ENCODE measurements around the gene TIGAR. TPM values are rescaled to one million over a fixed set of nuclear protein-coding genes. Genes with fewer than 3 reads are reported as not detected.

The TIGAR gene
- total and polyA plus RNA-seq, 2 donors (not counting 1 experiment from before 2014, with no cell fraction given) = 2.3 to 6.6 TPM

GRCh38 chr12:4274396-4275015 lies 46.5 kb upstream of the TIGAR start:
- H3K36me3 ChIP-seq (replicated peaks in 1 of 2; ENCODE audit: control extremely low read depth in 1 of 2, control insufficient read depth in 1 of 2, extremely low read depth in 1 of 2, insufficient read depth in 2 of 2, low read length in 1 of 2) = peaks cover 2 to 26% of the 10 kb centered on the region in 2 experiments
- WGBS (ENCODE audit: insufficient coverage) = 2% methylated on average over 27 of the region's 42 CpGs
- H3K27ac Mint-ChIP-seq = peak overlapping the region; percentile 80
- no peaks in the 10 kb centered on the region for H3K27me3 Mint-ChIP-seq
- peak; percentile 62 for DNase-seq
- H3K4me1 Mint-ChIP-seq = peaks cover 38% of the 10 kb centered on the region
- ATAC-seq (ENCODE audit: low read depth) = no peak
- H3K9me3 Mint-ChIP-seq (ENCODE audit: insufficient read depth) = no peaks in the 10 kb centered on the region
- TF ChIP-seq CTCF (IDR thresholded peaks at IDR 0.05) (no peak), EZH2 (IDR thresholded peaks at IDR 0.05; ENCODE audit: borderline replicate concordance, insufficient read depth, low read depth, low read length, poor library complexity, severe bottlenecking) (no peak)
- H3K9me3 ChIP-seq (ENCODE audit: control extremely low read depth in 1 of 3, control insufficient read depth in 2 of 3, insufficient read depth in 1 of 3, low read length in 2 of 3) = no peaks in the 10 kb centered on the region
- H3K4me1 ChIP-seq (ENCODE audit: control insufficient read depth in 2 of 2, insufficient read depth in 2 of 2, low read length in 2 of 2) = peaks cover 18 to 52% of the 10 kb centered on the region in 2 donors
- peak overlapping the region; percentile 58 to 99 for H3K27ac ChIP-seq (ENCODE audit: low read length in 2 of 2)
- peak overlapping the region; percentile 79 for H3K4me2 ChIP-seq (replicated peaks; ENCODE audit: low read depth, low read length, poor library complexity, severe bottlenecking)
- intact Hi-C loops (cut with micrococcal nuclease) = loop anchor here (10.0 kb wide), 1 partner anchor 970 kb away; no protein-coding TSS in a partner anchor
- peak overlapping the region; percentile 74 for H2AFZ ChIP-seq (ENCODE audit: insufficient read depth, low read depth, low read length, poor library complexity, severe bottlenecking)
- CTCF ChIA-PET = interaction anchor here (2.2 to 12.6 kb wide), 7 partner anchors 72 to 388 kb away, joined by 9 to 396 read pairs (median 116); no protein-coding TSS in a partner anchor
- H3K79me2 ChIP-seq (ENCODE audit: control insufficient read depth, insufficient read depth, low read length) = peaks cover 44% of the 10 kb centered on the region
- H4K20me1 ChIP-seq (ENCODE audit: control insufficient read depth, insufficient read depth, low read length, poor library complexity, severe bottlenecking) = peaks cover 13% of the 10 kb centered on the region
- H3K4me3 ChIP-seq (ENCODE audit: control extremely low read depth in 1 of 5, extremely low read depth in 1 of 5, insufficient read depth in 1 of 5, low read depth in 2 of 5, low read length in 4 of 5) = peak overlapping the region; percentile 75 to 90 (median 82)
- POLR2A ChIA-PET = no interaction called here
- H3K4me3 Mint-ChIP-seq = peak overlapping the region; percentile 99
- H3K9ac ChIP-seq (ENCODE audit: low read length) = peak overlapping the region; percentile 91
- no peaks in the 10 kb centered on the region for H3K27me3 ChIP-seq (replicated peaks in 1 of 4; ENCODE audit: control extremely low read depth in 1 of 4, control insufficient read depth in 3 of 4, insufficient read depth in 4 of 4, low read length in 3 of 4)
